ENCODE results near the gene INSYN1.

INSYN1 gene

DNA sequence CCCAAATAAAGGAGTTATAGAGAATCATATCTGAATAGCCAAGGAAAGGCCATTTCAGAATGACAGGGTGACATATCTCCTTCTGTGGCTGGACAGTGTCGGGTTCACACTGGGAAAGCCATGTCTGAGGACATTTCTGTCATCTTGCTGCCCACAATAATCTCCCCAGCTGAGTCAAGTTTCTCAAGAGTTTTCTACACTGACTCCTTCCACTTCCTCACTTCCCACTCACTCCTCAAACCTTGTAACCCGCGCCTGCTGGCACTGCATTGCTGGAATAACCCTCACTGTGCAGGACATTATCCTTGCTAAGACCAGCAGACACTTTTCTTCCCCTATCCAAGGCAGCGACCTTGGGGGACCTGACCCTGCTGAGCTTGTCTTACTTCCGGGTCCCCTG is 5.3 kb upstream of the INSYN1 start:
- H3K4me3 ChIP-seq (ENCODE audit: low read depth in 1 of 5, low read length in 5 of 5): no peak overlapping the region
- H3K4me1 ChIP-seq (ENCODE audit: control insufficient read depth in 5 of 5, insufficient read depth in 5 of 5, low read length in 5 of 5): peaks cover 0 to 2% (median 1%) of the 10 kb centered on the region in 5 donors
- no peak overlapping the region for H3K27ac ChIP-seq (ENCODE audit: low read depth, low read length)
- no peaks in the 10 kb centered on the region for H3K9me3 ChIP-seq (ENCODE audit: control insufficient read depth in 5 of 5, low read length in 5 of 5)
- H3K36me3 ChIP-seq (ENCODE audit: control insufficient read depth in 5 of 5, insufficient read depth in 5 of 5, low read length in 5 of 5): no peaks in the 10 kb centered on the region
- no peak overlapping the region for H3K9ac ChIP-seq (ENCODE audit: low read length in 5 of 5)
- peaks cover 9 to 44% (median 15%) of the 10 kb centered on the region in 5 donors for H3K27me3 ChIP-seq (ENCODE audit: control insufficient read depth in 5 of 5, insufficient read depth in 4 of 5, low read length in 5 of 5)

GRCh38 chr15:73757571-73757970 is 4.4 kb upstream of the INSYN1 start:
- Histone ChIP-seq H3K9me3 (ENCODE audit: control insufficient read depth in 5 of 5, low read length in 5 of 5) (no peaks in the 10 kb centered on the region), H3K9ac (ENCODE audit: low read length in 5 of 5) (no peak overlapping the region), H3K27me3 (ENCODE audit: control insufficient read depth in 5 of 5, insufficient read depth in 4 of 5, low read length in 5 of 5) (peaks cover 9 to 45% (median 15%) of the 10 kb centered on the region in 5 donors), H3K36me3 (ENCODE audit: control insufficient read depth in 5 of 5, insufficient read depth in 5 of 5, low read length in 5 of 5) (no peaks in the 10 kb centered on the region), H3K4me1 (ENCODE audit: control insufficient read depth in 5 of 5, insufficient read depth in 5 of 5, low read length in 5 of 5) (peaks cover 0 to 6% (median 4%) of the 10 kb centered on the region in 5 donors), H3K4me3 (ENCODE audit: low read depth in 1 of 5, low read length in 5 of 5) (no peak overlapping the region), H3K27ac (ENCODE audit: low read depth, low read length) (no peak overlapping the region)

- no peak overlapping the region for H3K27ac ChIP-seq (ENCODE audit: low read depth, low read length)
Observed at GRCh38 chr15:73756947-73757513, 3.9 kb upstream of the INSYN1 start.

GRCh38 chr15:73756390-73756789 is 3.2 kb upstream of the INSYN1 start:
- peaks cover 0 to 16% (median 14%) of the 10 kb centered on the region in 5 donors for H3K4me1 ChIP-seq (ENCODE audit: control insufficient read depth in 5 of 5, insufficient read depth in 5 of 5, low read length in 5 of 5)
- H3K9ac ChIP-seq (ENCODE audit: low read length in 5 of 5): no peak overlapping the region
- H3K27me3 ChIP-seq (ENCODE audit: control insufficient read depth in 5 of 5, insufficient read depth in 4 of 5, low read length in 5 of 5): peaks cover 6 to 46% (median 18%) of the 10 kb centered on the region in 5 donors
- no peaks in the 10 kb centered on the region for H3K9me3 ChIP-seq (ENCODE audit: control insufficient read depth in 5 of 5, low read length in 5 of 5)
- no peak overlapping the region for H3K4me3 ChIP-seq (ENCODE audit: low read depth in 1 of 5, low read length in 5 of 5)
- H3K36me3 ChIP-seq (ENCODE audit: control insufficient read depth in 5 of 5, insufficient read depth in 5 of 5, low read length in 5 of 5): no peaks in the 10 kb centered on the region
- H3K27ac ChIP-seq (ENCODE audit: low read depth, low read length): no peak overlapping the region

More at GRCh38 chr15:73756947-73757513, 3.9 kb upstream of the INSYN1 start:
- Histone ChIP-seq H3K4me3 (ENCODE audit: low read depth in 1 of 5, low read length in 5 of 5) (no peak overlapping the region), H3K36me3 (ENCODE audit: control insufficient read depth in 5 of 5, insufficient read depth in 5 of 5, low read length in 5 of 5) (no peaks in the 10 kb centered on the region), H3K27me3 (ENCODE audit: control insufficient read depth in 5 of 5, insufficient read depth in 4 of 5, low read length in 5 of 5) (peaks cover 7 to 45% (median 15%) of the 10 kb centered on the region in 5 donors), H3K9me3 (ENCODE audit: control insufficient read depth in 5 of 5, low read length in 5 of 5) (no peaks in the 10 kb centered on the region), H3K4me1 (ENCODE audit: control insufficient read depth in 5 of 5, insufficient read depth in 5 of 5, low read length in 5 of 5) (peaks cover 0 to 11% (median 9%) of the 10 kb centered on the region in 5 donors), H3K9ac (ENCODE audit: low read length in 5 of 5) (no peak overlapping the region)

GRCh38 chr15:73755946-73756345 is 2.8 kb upstream of the INSYN1 start:
- Histone ChIP-seq H3K9me3 (ENCODE audit: control insufficient read depth in 5 of 5, low read length in 5 of 5) (no peaks in the 10 kb centered on the region), H3K4me1 (ENCODE audit: control insufficient read depth in 5 of 5, insufficient read depth in 5 of 5, low read length in 5 of 5) (peaks cover 0 to 18% (median 16%) of the 10 kb centered on the region in 5 donors), H3K27me3 (ENCODE audit: control insufficient read depth in 5 of 5, insufficient read depth in 4 of 5, low read length in 5 of 5) (peaks cover 6 to 45% (median 19%) of the 10 kb centered on the region in 5 donors), H3K27ac (ENCODE audit: low read depth, low read length) (no peak overlapping the region), H3K9ac (ENCODE audit: low read length in 5 of 5) (no peak overlapping the region), H3K4me3 (ENCODE audit: low read depth in 1 of 5, low read length in 5 of 5) (no peak overlapping the region), H3K36me3 (ENCODE audit: control insufficient read depth in 5 of 5, insufficient read depth in 5 of 5, low read length in 5 of 5) (no peaks in the 10 kb centered on the region)

DNA sequence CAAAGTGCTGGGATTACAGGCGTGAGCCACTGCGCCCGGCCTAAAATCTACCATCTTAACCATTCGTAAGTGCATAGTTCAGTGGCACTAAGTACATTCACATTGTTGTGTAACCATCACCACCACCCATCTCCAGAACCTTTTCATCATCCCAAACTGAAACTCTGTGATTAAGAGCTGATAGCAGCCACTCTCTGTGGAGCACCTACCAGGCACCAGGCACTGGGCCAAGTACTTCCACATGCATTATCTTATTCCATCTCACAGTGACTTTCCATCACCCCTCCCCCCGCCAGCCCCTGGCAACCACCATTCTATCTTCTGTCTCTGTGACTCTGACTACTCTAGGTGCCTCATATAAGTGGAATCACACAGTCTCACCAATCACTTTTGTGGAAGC is 2.3 kb upstream of the INSYN1 start:
- no peak overlapping the region for H3K4me3 ChIP-seq (ENCODE audit: low read depth in 1 of 5, low read length in 5 of 5)
- H3K36me3 ChIP-seq (ENCODE audit: control insufficient read depth in 5 of 5, insufficient read depth in 5 of 5, low read length in 5 of 5): no peaks in the 10 kb centered on the region
- H3K9ac ChIP-seq (ENCODE audit: low read length in 5 of 5): no peak overlapping the region
- H3K9me3 ChIP-seq (ENCODE audit: control insufficient read depth in 5 of 5, low read length in 5 of 5): no peaks in the 10 kb centered on the region
- no peak overlapping the region for H3K27ac ChIP-seq (ENCODE audit: low read depth, low read length)
- H3K4me1 ChIP-seq (ENCODE audit: control insufficient read depth in 5 of 5, insufficient read depth in 5 of 5, low read length in 5 of 5): peaks cover 0 to 18% (median 16%) of the 10 kb centered on the region in 5 donors
- peaks cover 6 to 44% (median 19%) of the 10 kb centered on the region in 5 donors for H3K27me3 ChIP-seq (ENCODE audit: control insufficient read depth in 5 of 5, insufficient read depth in 4 of 5, low read length in 5 of 5)

DNA sequence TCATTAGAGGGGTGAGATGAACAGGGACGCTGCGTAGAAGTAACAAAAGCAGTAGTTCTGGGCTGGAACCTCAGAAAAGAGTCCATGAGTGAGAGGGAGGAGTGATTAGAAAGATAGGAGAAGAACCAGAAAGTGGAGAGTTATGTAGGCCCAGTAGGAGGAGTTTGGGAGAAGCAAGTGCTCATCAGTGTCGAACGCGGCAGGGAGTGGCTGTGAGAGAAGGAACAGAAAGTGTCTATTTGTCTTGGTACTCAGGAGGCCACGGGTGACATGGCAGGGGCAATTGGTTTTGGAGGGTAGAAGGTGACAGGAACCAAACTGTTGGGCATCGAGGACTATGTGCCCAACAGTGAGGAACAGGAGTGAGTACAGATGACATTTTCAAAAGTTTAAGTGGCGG is 1.3 kb upstream of the INSYN1 start:
- Histone ChIP-seq H3K9me3 (ENCODE audit: control insufficient read depth in 5 of 5, low read length in 5 of 5) (no peaks in the 10 kb centered on the region), H3K27ac (ENCODE audit: low read depth, low read length) (no peak overlapping the region), H3K27me3 (ENCODE audit: control insufficient read depth in 5 of 5, insufficient read depth in 4 of 5, low read length in 5 of 5) (peaks cover 6 to 35% (median 19%) of the 10 kb centered on the region in 5 donors), H3K4me3 (ENCODE audit: low read depth in 1 of 5, low read length in 5 of 5) (no peak overlapping the region), H3K4me1 (ENCODE audit: control insufficient read depth in 5 of 5, insufficient read depth in 5 of 5, low read length in 5 of 5) (peaks cover 0 to 18% (median 16%) of the 10 kb centered on the region in 5 donors), H3K9ac (ENCODE audit: low read length in 5 of 5) (no peak overlapping the region), H3K36me3 (ENCODE audit: control insufficient read depth in 5 of 5, insufficient read depth in 5 of 5, low read length in 5 of 5) (no peaks in the 10 kb centered on the region)

- Histone ChIP-seq H3K4me3 (ENCODE audit: low read depth in 1 of 5, low read length in 5 of 5) (peak overlapping the region in 4 of 5 donors; percentile 55 to 66 (median 61)), H3K4me1 (ENCODE audit: control insufficient read depth in 5 of 5, insufficient read depth in 5 of 5, low read length in 5 of 5) (peaks cover 0 to 18% (median 16%) of the 10 kb centered on the region in 5 donors), H3K27me3 (ENCODE audit: control insufficient read depth in 5 of 5, insufficient read depth in 4 of 5, low read length in 5 of 5) (peaks cover 6 to 30% (median 14%) of the 10 kb centered on the region in 5 donors), H3K9me3 (ENCODE audit: control insufficient read depth in 5 of 5, low read length in 5 of 5) (no peaks in the 10 kb centered on the region), H3K9ac (ENCODE audit: low read length in 5 of 5) (peak overlapping the region in 1 of 5 donors; percentile 10), H3K36me3 (ENCODE audit: control insufficient read depth in 5 of 5, insufficient read depth in 5 of 5, low read length in 5 of 5) (no peaks in the 10 kb centered on the region), H3K27ac (ENCODE audit: low read depth, low read length) (no peak overlapping the region)
Observed at GRCh38 chr15:73752806-73753193, 351 bp downstream of the INSYN1 start.

GRCh38 chr15:73751899-73752805 is 999 bp downstream of the INSYN1 start:
- H3K4me3 ChIP-seq (ENCODE audit: low read depth in 1 of 5, low read length in 5 of 5): peak overlapping the region in 4 of 5 donors; percentile 55 to 66 (median 61)
- H3K4me1 ChIP-seq (ENCODE audit: control insufficient read depth in 5 of 5, insufficient read depth in 5 of 5, low read length in 5 of 5): peaks cover 0 to 21% (median 17%) of the 10 kb centered on the region in 5 donors
- no peaks in the 10 kb centered on the region for H3K9me3 ChIP-seq (ENCODE audit: control insufficient read depth in 5 of 5, low read length in 5 of 5)
- H3K9ac ChIP-seq (ENCODE audit: low read length in 5 of 5): peak overlapping the region in 3 of 5 donors; percentile 10 to 48 (median 12)
- no peaks in the 10 kb centered on the region for H3K36me3 ChIP-seq (ENCODE audit: control insufficient read depth in 5 of 5, insufficient read depth in 5 of 5, low read length in 5 of 5)
- no peak overlapping the region for H3K27ac ChIP-seq (ENCODE audit: low read depth, low read length)
- peaks cover 5 to 24% (median 9%) of the 10 kb centered on the region in 5 donors for H3K27me3 ChIP-seq (ENCODE audit: control insufficient read depth in 5 of 5, insufficient read depth in 4 of 5, low read length in 5 of 5)

- peaks cover 3 to 28% (median 23%) of the 10 kb centered on the region in 5 donors for H3K4me1 ChIP-seq (ENCODE audit: control insufficient read depth in 5 of 5, insufficient read depth in 5 of 5, low read length in 5 of 5)
- H3K27me3 ChIP-seq (ENCODE audit: control insufficient read depth in 5 of 5, insufficient read depth in 4 of 5, low read length in 5 of 5): peaks cover 0 to 18% (median 4%) of the 10 kb centered on the region in 5 donors
- H3K9ac ChIP-seq (ENCODE audit: low read length in 5 of 5): no peak overlapping the region
- H3K36me3 ChIP-seq (ENCODE audit: control insufficient read depth in 5 of 5, insufficient read depth in 5 of 5, low read length in 5 of 5): no peaks in the 10 kb centered on the region
- H3K27ac ChIP-seq (ENCODE audit: low read depth, low read length): no peak overlapping the region
- peak overlapping the region in 1 of 5 donors; percentile 18 for H3K4me3 ChIP-seq (ENCODE audit: low read depth in 1 of 5, low read length in 5 of 5)
- no peaks in the 10 kb centered on the region for H3K9me3 ChIP-seq (ENCODE audit: control insufficient read depth in 5 of 5, low read length in 5 of 5)
Observed at GRCh38 chr15:73751511-73751898, 1.6 kb downstream of the INSYN1 start.
